Stimulated activated CD4-positive, alpha-beta T cell treated with anti-CD3 and anti-CD28 coated beads, Interleukin-4, amount 100 ng/mL, for 24 hours (primary cell): Measurements from ENCODE around the gene ANK3.

Experiments
- DNase-seq: peaks from one replicate; pipeline ENCODE4 v3.0.0-alpha.2; 2020

Gene ANK3

DNA sequence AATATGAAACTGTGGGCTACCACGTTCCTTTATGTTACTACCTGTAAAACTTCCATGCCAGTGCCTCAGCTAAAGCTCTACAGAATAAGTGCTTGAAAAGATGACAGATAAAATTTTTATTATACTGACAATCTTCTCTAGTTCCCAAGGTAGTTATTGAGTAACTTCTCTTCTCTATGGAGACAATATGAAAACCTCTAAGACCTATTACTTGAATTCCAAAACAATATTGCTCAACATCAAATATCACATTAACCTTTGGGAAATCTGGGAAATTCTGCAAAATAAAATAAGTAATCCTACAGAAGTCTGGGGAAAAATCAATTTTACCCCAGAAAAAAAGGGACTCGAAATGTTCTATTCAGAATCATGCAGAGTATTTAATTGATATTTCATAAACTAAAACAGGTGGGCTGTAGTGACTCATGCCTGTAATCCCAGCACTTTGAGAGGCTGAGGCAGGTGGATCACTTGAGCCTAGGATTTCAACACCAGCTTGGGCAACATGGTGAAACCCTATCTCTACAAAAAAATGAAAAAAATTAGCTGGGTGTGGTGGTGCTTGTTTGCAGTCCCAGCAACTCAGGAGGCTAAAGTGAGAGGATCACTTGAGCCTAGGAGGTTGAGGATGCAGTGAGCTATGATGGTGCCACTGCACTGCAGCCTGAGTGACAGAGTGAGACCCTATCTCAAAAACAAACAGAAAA, 23.8 kb upstream of the ANK3 start:
- no peak for DNase-seq

DNA sequence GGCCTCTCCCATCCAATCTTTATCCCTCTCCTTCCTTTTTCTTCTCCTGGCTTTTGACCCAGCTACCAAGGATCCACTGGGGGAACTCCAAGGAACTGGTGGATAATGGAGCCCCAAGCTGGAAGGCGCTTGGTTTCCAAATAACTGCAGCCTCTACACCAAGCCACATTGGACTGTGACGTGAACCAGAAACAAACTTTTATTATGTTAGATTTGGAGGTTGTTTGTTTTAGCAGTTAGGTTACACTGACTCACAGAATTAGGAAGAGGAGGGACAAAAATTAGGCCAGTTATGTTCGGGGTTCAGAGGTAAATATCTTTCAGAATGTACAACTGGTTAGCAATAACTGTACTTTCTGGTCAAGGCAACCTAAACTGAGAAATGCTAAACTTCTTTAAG, 21.3 kb upstream of the ANK3 start:
- no peak for DNase-seq

DNA sequence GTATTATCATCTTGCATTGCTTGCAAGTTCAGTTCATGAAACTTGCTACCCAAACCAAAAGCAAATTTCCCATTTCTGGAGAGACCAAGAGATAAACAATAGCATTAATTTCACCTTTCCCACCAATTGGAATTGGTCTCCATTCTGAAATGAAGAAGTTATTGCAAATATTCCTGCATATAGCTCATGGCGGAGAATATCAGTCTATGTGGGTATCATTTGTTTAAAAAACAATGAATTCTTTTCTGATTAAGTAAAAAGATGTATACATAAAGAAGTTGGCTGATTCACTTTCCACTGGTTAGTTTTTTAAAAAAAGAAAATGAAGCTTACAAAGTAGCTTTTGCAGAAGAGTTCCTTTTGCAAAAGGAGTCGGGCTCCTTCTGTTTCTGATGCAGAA, 19.5 kb upstream of the ANK3 start:
- no peak for DNase-seq

DNA sequence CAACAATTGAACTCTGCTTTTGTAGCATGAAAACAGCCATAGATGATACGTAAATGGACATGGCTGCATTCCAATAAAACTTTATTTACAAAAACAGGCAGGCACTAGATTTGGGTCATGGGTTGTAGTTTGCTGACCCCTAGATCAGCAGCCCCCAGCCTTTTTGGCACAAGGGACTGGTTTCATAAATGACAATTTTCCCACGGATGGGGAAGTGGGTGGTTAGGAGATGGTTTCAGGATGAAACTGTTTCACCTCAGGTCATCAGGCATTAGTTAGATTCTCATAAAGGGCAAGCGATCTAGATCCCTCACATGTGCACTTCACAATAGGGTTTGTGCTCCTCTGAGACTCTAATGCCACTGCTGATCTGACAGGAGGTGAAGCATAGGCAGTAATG, 16.5 kb upstream of the ANK3 start:
- DNase-seq = no peak

DNA sequence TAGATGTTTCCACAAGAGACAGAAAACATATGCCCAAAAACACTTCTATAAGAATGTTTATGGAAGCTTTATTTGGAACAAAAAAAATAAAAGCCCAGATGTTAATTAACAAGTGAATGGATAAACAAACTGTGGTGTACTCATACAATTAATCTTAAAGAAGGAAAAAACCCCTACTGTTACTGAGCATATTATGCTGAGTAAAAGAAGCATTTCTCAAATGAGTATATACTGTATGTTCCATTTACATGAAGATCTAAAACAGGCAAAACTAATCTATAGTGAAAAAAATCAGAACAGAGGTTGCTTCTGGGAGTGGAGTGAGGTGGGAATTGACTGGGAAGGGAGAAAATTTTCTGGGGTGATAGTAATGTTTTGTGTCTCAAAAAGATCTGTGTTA, 15.5 kb upstream of the ANK3 start:
- DNase-seq = no peak

DNA sequence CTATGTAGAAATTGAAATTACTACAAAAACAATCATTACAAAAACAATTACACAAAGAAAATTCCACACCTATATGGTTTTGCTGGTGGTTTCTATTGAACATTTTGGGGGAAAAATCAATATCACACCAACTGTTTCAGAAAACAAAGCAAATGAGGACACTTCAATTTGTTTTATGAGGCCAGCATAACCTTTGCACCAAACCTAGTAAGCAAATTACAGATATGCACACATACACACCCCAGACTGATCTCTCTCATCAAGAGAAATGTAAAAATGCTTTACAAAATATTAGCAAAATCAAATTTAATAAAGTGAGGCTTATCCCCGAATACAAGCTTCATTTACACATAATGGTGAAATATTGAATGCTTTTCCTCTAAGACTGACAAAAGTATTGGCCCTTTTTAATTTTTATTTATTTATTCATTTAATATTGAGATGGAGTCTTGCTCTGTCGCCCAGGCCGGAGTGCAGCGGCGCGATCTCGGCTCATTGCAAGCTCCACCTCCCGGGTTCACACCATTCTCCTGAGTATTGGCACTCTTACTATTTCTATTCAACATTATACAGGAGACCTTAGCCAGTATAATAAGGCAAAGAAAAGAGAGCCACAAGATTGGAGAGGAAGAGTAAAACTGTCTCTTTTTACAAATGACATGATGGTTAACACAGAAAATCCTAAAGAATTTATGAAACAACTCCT, 13.6 kb upstream of the ANK3 start:
- DNase-seq = no peak

DNA sequence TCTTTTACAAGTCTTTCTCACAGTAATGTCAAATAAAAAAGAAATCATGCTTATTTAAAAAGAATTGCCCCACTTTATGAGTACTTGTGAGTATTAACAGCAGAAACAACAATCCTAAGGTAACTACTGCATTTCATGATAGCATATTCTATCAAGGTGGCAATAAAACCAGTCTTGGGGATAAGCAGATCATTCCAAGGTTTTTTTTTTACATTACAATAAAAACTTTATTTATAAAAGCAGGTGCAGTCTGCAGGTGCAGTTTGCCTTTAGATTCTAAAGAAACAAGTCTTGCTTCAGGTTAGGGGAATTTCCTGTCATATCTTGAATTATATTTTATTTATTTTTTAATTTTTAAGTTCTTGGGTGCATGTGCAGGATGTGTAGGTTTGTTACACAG, 10.7 kb upstream of the ANK3 start:
- DNase-seq = no peak

DNA sequence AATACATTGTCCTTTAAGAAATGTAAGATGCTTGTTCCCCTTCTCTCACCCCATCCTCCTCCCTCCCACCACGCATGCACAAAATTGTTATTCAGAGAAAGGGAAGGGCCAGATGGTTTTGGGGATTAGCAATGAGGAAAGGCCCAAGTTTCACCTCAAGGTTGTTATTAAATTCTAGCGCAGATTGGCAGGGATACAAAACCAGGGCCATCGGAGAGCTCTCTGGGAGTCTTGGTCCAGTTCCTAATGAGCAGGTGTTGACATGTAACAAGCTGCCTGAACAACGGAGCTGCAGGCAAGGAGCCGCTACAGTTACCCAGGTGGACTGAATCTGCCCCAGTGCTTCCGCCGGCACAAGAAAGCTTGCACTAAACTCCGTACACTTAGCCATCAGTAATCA, 9.7 kb upstream of the ANK3 start:
- DNase-seq = no peak

DNA sequence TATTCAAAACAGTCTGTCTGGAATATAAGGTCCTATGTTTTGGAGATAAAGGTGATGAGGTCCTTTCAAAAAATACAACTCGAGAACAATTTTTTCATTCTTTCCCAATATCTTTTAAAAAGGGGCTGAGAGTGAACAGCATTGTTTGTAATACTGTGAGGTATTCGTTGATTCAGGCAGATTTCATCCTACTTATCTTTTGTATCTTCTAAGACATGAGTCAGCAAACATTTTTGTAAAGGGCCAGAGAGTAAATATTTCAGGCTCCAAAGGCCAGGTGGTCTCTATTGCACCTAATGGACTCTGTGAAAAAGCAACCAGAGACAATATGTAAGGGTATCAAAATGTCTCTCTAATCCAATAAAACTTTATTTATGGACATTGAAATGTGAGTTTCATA, 8.1 kb upstream of the ANK3 start:
- no peak for DNase-seq

DNA sequence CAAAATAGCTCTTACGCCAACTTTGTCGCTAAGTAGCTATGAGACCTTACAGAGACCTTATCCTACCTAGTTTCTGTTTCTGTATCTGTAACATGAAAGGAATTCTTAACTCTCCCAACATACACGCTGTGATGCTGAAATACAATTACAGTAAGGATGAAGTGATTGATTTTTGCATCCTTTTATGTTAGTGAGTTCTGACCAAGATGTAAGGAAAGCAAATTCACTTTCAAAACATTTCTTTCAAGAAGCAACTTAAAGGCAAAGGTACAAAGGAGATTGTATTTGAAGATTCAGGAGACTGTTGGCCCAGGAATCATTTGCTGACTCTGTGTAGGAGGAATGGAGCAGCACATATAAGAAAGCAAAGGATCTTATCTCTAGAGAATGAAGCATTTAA, 7.1 kb upstream of the ANK3 start:
- DNase-seq = no peak

DNA sequence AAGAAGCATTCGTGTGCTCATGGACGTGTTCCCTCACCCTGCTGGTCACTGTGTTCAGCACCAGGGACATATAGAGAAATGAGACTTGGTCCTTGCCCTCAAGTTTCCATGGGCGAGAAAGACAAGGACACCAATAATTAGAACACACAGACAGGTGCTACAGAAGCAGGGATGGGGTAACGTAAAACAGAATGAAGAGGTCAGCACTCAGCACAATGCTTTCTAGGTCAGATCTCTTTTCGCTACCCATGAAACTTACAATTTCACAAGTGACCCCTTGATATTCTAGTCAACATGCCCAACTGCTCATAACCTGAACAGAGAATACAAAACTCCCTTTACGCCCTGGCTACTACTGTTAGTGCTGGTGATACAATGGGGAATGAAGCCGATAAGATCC, 6.0 kb upstream of the ANK3 start:
- DNase-seq = no peak

DNA sequence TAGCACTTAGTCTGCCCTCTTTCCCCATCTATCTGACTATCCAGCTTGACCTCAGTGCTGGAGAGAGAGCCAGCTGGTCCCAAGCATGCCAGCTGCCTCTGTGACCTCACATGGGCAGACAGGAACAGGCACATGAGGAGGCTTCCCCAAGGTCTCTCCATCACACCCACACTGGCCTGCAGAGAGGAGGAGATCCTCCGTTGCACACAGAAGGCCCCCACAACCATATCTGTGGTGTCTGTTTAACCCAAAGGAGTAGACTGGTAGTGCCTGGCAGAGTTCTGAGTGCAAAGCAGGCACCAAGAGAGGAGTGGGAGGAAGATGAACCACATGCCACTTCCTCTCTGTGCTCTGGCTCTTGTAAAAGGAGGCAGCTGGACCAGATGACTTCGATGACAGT, 4.8 kb upstream of the ANK3 start:
- peak; percentile 4 for DNase-seq

DNA sequence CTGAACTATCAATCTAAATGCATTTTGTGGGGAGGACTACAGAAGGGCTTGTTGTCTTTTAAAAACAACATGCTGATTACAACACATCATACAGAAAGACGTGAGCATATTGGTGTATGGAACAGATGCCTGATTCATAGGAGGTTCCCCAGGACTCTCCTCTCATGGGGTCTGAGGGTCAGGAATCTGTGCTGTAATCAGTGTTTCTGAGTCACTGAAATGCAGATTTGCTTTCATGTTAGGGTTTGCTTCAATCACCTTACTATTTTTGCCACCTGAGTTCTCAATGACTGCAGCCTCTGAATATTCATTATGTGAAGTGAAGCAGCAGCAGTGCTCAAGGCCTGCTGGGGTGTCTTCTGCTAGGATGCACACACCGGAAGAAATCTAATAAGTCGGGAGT, 550 bp upstream of the ANK3 start:
- no peak for DNase-seq

DNA sequence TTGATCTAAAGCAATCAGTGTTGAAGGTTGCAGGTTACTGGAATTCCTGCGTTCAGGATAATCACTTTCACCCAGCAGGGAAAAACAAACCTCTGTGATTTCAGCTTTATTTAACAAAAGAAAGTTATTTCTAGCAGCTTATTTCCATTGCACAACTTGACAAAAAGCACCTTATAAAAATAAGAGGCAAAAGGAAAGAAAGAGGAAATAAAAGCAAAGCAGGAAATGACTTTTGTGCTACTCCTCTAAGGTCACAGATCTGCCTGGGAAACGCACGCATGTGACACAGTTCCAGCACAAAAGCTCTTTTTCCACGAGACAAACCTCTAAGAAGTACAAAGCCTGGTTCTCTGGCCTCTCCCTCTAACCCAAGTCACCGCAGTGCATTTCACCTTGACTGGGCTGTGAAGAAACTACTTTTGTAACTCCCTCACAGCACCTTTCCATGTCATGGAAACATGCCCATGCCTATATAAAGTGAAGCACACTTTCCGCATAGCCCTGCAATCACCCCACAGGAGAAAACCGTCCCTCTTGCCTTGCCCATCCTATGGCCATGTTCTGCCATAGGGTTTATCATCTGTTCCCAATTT, 870 bp downstream of the ANK3 start:
- no peak for DNase-seq

DNA sequence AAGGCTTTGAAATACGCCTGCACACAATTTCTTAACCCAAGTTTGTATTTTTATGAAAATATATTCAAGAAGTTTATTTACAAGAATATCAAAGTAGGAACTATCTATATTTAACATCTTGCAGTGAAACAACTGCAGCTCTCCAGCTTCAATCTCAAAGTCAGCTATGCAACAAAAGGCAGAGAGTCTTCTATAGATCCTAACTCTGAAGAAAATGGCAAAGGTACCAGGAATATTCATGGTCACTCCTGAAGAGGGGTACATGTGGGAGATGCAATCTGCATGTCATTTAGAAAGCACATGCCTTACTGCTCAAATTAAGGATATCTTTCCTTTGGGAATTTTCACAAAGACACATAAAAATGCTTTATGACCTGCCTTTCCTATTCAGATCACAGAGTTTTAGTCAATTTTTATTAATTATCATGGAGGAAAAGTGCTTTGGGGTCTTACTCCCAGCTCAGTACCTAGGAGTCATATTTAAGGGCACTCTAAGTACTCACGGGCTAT, 1.5 kb downstream of the ANK3 start:
- no peak for DNase-seq

DNA sequence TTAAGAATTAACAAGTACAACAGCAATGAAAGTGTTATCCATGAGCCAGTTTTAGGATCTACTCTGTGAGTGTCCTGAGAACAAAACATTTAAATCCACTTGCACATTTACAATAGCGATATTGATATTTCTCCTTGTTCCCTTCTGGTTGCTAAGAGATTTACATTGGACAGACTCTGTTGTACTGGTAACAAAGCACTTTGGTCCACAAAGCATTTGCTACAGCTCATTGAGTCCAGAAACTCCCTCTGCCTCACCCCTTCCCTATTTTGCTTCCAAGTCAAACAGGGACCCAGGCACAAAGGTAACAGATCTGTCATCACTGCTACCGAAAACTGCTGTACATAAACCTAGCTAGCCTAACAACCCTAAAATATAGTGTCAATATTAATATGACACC, 2.1 kb downstream of the ANK3 start:
- DNase-seq = no peak

DNA sequence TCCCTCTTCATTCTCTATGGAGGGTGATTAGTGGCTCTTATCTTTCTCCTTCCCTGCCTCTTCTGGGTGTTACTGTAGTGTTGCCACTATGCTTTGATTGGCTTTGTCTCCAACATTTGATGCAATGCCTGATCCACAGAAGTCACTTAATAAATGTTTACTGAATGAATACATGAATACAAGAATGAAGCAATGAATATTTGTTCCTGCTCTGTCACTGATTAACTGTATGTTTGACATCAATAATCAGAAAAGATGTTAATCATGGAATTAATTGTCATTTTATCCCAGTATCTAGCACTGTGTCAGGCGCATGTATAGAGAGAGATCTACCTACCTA, 4.3 kb downstream of the ANK3 start:
- no peak for DNase-seq

DNA sequence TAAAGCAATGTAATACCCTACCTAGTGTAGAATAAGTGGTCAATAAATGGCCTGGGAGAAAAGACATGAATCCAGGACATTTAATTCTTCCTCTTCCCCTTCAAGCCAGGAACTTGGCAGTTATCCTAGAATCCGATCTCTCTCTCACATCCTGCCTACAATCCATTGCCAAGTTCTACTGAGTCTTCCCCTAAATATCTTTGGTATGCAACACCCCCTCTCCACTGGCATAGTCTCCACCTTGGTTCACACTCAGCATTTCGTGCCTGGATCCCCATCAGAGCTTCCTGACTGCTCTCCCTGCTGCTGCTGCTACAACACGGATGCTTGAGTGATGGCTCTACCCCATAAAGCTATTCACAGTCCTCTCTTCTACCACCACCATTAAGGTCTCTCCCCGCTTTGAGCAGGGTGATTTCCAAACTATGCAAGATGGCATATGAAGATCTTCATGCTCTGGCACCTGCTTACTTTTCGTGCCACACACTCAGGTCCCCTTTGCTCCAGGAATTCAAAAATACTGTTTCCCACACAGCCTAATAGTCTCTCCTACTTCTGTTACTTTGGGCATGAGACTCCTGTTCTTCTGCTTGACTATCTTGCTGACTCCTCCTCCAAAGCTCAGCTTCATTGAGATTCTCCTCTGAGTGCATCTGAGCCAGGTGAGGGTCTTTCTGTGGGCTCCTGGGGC, 4.8 kb downstream of the ANK3 start:
- DNase-seq = no peak

DNA sequence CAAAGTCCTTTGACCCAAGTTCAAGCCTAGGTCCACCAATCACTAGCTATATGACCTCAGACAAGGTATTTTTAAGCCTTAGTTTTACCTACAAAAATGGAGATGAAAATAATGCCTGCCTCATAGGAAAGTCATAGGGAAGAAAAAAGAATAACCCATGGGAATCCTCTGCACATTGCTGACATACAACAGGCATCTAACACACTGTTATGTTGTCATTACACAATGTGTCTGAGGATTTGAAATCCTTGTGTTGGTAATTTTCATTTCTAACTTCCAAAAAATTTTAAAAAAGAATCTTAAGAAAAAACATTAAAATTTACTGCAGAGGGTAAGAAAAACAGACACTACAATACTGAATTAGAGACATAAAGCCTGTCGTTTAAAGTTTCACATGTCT, 5.7 kb downstream of the ANK3 start:
- no peak for DNase-seq

DNA sequence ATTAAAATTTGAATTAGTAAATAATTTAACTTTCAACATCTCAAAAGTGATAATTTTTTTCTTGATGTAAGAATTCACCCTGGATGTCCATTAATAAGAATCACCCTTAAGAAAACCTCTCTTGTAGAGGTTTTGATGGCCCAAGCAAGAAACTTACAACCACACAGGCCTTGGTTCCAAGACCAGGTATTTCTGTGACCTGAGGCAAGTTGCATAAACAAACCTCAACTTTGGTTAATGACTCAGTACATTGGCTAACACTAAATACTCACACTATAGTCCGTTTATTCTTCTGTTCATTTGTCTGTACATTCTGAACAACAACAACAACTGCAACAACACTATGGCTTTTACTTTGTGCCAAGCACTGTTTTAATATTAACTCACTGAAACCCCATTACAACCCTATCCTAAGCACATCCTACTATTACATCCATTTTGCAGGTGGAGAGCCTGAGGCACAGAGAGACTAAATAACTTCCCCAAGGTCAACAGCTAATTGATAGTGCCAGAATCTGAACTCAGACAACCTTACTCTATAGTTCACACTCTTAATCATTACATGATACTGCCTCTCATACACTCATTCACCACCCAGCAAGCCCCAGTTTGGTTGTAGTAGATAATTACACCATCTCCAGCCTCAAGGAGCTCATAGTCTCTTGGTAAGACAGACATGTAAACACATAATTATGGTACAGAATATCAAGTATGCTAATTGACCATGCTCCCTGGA, 6.6 kb downstream of the ANK3 start:
- DNase-seq = no peak

DNA sequence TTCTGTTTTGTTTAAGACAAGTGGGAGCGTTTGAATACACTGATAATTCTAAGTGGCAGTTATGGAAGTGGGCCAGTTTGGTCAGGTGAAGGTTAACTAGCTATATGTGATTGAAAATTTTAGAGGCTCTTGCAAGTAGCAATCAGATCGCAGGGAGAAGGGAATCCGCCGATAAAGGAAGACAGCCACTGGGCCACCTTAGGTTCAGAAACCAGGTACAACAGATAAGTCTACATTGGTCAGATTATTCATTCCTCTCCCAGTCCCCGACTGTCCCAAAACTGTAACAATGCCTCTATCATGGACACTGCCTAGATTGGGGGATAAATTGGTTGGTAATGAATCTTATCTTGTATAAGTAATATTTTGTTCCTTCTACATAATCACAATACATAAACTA, 8.9 kb downstream of the ANK3 start:
- DNase-seq = no peak

DNA sequence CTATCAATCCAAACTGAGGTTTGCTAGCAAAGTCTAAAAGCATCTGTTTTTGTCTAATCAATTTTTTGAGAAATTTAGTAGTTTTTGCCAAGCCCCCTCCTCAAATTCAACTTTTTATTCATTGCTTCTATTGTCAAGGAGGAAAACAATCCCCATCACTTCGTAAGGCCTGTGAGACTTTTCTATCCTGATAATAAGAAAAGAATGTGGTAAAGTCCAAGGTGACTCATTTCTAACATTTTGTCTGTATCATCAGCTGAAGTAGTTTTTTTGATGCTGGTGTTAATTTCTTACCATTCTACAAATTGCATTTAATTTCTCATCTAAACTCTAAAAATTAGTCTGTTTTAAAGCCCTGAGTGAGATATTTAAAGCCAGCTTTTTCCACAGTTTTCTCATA, 11.7 kb downstream of the ANK3 start:
- DNase-seq = no peak

DNA sequence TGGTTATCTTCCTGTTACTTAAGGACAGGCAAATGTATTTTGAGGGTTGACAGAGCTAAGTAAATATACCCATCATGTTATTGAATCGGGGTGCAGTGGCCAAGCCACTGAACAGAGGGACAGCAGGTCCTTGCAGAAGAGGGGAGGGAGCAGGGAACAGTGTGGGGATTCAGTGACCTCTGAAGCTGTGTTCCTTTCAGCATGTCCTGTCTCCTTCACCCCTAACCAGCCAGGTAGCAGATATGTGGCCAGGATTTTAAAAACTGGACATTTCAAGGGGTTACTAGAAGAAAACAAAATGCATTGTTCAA, 12.7 kb downstream of the ANK3 start:
- no peak for DNase-seq
